NCI-H1092 treated with DMSO at 0.1 percent for 48 hours (cell line): ENCODE measurements around the gene ANAPC10.
A peak's percentile ranks its signal among the peaks of the same experiment; 100 is the strongest.
"Not testable (repeated sequence)": the region's sequence is repeated elsewhere in the genome, so short reads cannot be mapped to it uniquely, and the experiment has no call there.

Experiments used
- DNase-seq: peaks from one replicate; lab custom pipeline; 2025; lab: John Stamatoyannopoulos, UW

The ANAPC10 gene

GRCh38 chr4:145071560-145071959, 26.4 kb downstream of the ANAPC10 start:
- no peak for DNase-seq

- DNase-seq = no peak
Observed at GRCh38 chr4:145069361-145069760, 28.6 kb downstream of the ANAPC10 start.

- no peak for DNase-seq
Observed at GRCh38 chr4:145066063-145066501, 31.9 kb downstream of the ANAPC10 start.

- peak; percentile 60 for DNase-seq
Observed at GRCh38 chr4:145061318-145061920, 36.6 kb downstream of the ANAPC10 start.

GRCh38 chr4:145058256-145058655, 39.7 kb downstream of the ANAPC10 start:
- no peak for DNase-seq

GRCh38 chr4:145056325-145057130, 41.5 kb downstream of the ANAPC10 start:
- DNase-seq = no peak

- DNase-seq = no peak
Observed at GRCh38 chr4:145055533-145056257, 42.3 kb downstream of the ANAPC10 start.

- no peak for DNase-seq
Observed at GRCh38 chr4:145049241-145049640, 48.8 kb downstream of the ANAPC10 start.

- no peak for DNase-seq
Observed at GRCh38 chr4:145048817-145049216, 49.2 kb downstream of the ANAPC10 start.

GRCh38 chr4:145047151-145047550, 50.8 kb downstream of the ANAPC10 start:
- no peak for DNase-seq

GRCh38 chr4:145045180-145045579, 52.8 kb downstream of the ANAPC10 start:
- DNase-seq = no peak

GRCh38 chr4:145044341-145044740, 53.7 kb downstream of the ANAPC10 start:
- DNase-seq = no peak

GRCh38 chr4:145043306-145043705, 54.7 kb downstream of the ANAPC10 start:
- DNase-seq = no peak

GRCh38 chr4:145042601-145043285, 55.3 kb downstream of the ANAPC10 start:
- no peak for DNase-seq

GRCh38 chr4:145041378-145041777, 56.6 kb downstream of the ANAPC10 start:
- no peak for DNase-seq

GRCh38 chr4:145035494-145036136, 62.4 kb downstream of the ANAPC10 start:
- DNase-seq = no peak

GRCh38 chr4:145034727-145035211, 63.2 kb downstream of the ANAPC10 start:
- no peak for DNase-seq

GRCh38 chr4:145019346-145019745, 78.7 kb downstream of the ANAPC10 start:
- DNase-seq = no peak

GRCh38 chr4:145014365-145014764, 83.6 kb downstream of the ANAPC10 start:
- DNase-seq = no peak

GRCh38 chr4:145012841-145013240, 85.2 kb downstream of the ANAPC10 start:
- no peak for DNase-seq

- no peak for DNase-seq
Observed at GRCh38 chr4:145011636-145012035, 86.4 kb downstream of the ANAPC10 start.

GRCh38 chr4:145010315-145010714, 87.7 kb downstream of the ANAPC10 start:
- DNase-seq = not testable (repeated sequence)
